Dedifferentiated amniotic fluid mesenchymal stem cell (primary cell): ENCODE results near the gene CES1.
"Not testable (repeated sequence)": the region's sequence is repeated elsewhere in the genome, so short reads cannot be mapped to it uniquely, and the experiment has no call there.

ENCODE experiments used
- DNase-seq: peaks from one replicate; pipeline ENCODE4 v3.0.0-alpha.2; 2016; ENCODE audit errors: extremely low spot score

CES1 gene

DNA sequence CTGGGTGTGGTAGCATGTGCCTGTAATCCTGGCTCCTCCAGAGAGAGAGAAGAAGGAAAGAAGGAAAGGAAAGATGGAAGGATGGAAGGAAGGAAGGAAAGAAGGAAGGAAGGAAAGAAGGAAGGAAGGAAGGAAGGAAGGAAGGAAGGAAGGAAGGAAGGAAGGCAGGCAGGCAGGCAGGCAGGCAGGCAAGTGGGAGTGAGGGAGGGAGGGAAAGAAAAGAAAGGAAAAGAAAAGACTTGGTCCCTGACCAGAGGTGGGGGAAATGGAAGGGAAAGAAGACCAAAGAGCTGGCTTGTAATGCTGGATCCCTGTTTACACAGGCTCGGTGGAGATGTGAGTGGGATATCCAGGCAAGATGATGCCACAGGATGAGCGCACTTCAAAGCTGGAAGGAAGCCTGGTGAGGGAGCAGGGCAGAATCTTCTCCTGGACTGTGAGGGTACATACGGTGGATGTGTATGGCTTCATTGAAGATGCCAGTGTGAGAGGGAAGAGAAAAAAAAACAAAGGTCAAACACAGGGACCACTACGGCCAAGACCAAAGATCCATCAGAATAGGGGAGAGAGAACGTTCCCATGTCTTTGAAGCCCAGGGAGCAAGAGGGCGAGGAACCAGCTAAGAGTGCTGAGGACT lies 2.1 kb downstream of the CES1 start:
- DNase-seq, result no peak

DNA sequence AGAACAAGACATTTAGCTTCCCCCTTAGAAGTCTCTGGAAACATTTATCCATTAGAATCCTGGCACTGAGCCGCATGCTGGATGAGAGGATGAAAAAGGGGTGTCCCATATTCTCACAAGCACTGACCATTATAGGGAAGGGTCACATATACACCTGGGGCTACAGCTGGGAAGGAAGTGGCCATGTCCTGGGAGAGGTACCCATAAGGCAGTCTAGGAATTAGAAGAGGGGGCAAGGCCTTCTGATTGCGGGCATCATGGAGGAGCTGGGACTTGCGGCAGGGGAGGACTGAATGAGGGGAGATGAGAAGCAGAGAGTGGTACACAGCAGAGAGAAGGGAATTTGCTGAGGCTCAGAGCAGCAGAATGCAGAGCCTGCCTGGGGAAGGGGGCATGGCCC lies 3.7 kb downstream of the CES1 start:
- DNase-seq, result not testable (repeated sequence)

DNA sequence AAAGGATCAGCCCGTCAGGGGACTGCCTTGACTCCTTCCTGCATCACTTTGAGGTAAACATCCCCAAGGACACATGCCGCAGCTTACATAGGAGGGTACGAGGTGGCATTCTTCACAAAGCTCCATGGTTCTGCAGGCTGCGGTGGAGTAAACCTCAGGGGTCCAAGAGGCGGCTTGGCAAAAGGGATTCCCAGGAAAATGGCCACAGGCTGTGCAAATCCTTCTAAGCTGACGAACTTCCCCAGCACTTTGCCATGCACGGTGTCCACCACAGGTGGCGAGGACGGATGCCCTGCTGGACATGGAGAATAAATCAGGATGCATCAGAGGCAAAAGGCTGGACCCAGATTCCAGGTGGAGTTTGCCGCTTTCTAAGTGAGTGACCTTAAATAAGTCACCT lies 4.2 kb downstream of the CES1 start:
- no peak for DNase-seq

DNA sequence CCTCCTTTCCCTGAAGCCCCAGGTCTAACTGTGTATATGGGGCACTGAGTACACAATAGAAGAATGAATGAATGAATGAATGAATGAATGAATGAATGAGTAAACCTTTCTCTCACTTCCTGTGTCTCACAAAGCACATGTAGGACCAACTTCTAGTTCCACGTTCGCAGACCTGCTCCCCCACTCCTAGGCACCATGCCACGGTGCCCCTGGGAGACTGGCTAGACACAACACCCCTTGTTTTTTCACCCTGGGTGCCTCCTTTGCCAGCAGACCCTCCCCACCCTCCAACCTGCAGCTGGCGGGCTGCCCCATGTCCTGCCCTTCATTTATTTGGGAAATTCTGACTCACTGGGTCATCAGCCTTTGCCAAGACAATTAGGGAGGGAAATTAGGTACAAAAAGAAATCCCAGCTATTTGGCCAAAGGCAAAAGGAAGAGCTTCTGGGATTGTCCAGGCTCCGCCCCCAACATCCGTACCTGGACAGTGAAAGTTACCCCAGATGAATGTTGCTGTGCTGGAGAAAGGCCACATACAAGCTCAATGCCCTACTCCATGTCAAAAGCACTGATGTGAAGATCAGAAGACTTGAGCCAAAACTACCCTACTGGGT lies 7.7 kb downstream of the CES1 start:
- DNase-seq, result no peak

DNA sequence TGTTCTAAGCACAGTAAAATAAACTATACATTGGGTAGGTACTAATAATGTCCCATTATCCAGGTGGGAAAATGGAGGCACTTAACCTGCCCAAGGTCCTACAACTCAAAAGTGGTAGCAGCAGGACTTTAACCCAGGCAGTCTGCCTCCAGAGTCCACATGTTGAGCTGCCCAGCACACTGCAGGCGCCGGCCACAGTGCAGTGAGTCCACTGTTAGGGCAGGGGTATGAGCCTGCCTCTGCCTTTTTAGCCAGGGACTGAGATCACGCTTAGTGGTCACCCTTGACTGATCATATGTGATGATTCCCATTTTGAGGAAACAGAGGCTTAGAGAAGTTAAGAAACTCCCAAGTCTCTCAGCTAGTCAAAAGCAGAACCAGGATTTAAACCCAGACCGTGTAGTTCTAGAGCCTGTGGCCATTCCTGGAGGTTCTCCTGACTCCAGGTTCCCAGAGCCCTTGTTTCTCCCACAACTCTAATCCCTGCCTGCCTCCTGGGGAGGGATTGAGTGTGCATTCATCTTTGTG lies 8.4 kb downstream of the CES1 start:
- DNase-seq, result no peak

DNA sequence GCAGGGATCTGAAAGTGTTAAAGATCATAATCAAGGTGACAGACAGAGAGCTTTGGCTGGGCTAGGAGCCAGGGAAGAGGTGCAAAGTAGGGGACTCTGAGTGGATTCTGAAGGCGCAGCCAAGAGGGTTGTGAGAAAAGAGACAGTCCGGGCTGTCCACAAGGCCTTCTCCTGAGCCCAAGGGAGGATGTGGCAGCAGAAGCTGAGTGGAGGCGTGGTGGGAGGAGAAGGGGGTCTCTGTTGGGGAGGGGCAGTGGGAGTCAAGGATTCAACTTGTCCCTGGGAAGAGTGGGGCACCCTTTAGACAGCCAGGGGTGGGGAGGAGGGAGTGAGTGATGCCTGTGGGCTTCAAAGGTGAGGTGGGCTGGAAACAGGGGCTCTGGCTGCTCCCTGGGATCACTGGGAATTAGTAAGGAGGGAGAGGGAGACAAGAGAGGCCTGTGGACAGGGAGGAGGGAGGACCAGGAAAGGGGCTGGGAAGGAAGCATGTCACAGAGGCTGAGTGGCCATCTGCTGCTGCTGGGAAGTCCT lies 10.6 kb downstream of the CES1 start:
- no peak for DNase-seq

DNA sequence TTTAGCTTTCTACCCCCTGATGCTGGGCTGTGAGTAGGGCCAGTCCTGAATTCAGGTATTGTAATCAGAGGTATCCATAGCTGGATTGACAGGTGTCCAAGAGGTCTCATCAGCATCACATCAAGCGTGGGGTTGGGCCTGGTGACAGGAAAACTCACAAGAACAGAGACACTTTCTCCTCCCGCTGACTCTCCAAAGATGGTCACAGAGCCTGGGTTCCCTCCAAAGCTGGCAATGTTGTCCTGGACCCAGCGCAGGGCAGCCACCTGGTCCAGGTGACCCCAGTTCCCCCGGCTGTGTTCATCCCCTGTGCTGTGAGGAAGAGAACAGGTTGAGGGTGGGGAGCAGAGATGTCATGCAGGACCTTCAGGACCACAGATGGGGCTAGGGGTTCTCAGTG lies 11.7 kb downstream of the CES1 start:
- no peak for DNase-seq

DNA sequence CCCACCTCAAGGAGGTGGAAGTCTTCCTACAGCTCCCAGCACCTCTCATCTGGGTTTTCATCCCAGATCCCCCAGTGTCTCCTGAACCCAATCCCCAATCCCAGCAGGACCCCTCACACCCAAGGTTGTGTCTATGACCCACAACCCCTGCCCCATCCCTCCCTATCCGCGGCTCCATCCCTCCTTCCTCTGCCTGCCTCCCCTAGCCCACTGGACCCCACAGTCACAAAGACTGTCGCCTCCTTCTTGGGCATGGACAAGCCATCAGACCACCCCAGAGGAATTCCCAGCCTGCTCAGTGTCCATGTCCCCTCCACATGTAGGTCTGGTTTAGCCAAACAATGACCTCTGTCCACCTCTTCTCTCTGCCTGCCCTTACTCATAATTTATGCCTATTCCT lies 12.3 kb downstream of the CES1 start:
- no peak for DNase-seq

DNA sequence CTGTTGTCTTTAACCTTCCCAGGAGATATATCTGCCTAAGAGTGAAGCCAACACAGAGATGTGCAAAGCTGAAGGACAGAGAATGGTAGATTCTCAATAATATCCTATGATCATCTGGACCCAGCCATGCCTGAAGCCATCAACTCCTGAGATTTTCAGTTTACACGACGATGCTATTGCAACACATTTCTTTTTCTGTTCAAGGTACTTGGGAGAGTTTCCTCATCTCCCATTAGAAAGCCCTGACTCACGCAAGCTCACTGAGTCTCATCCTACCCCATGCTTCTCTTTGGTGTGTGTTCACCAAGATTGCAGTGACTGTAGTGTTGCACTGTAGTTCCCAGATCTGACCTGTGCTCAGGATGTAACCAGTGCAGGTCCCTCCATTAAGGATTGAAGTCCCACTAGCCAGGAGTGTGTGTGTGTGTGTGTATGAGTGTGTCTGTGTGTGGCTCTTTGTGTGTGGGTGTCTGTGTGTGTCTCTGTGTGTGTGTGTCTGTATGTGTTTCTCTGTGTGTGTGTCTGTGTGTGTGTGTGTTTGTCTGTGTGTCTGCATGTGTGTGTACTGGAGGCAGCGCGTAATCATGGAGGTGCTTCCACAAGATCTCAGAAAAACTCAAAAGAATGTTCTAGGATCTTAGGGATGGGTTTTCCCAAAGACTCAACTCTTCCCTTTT lies 15.5 kb downstream of the CES1 start:
- DNase-seq, result no peak

DNA sequence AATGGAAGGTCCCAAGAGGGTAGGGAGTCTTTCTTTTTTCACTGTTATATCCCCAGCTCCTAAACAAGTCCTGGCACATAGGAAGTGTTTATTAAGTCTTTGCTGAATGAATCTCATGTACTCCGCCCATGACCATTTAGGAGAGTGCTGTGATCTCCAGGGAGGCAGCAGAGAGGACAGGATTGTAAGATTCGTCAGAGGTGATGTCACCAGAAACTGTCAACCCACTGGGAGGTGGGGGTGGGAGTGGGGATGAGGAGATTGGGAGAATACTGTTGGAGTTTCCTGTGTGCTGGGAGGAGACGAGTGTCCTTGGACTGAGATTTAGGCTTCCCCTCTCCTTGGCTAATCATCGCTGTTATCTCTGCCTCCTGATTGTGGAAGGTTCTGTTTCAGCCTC lies 16.7 kb downstream of the CES1 start:
- not testable (repeated sequence) for DNase-seq

DNA sequence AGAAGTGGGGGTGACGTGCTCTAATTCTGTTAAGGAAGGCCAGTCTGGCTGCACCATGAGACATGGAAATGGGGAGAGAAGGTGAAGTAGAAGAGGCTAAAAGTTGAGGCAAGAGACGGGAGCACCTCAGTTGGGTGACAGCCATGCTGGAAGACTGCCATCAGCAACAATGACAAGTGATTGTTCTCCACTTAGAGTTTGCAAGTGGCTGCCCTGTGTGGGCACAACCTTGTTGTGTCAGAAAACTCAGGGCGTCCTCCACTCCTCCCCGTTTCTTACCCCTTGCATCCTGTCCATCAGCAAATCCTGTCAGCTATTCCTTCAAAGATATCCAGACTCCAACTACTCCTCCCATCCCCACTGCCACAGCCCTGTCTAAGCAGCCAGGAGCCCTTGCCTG lies 17.6 kb downstream of the CES1 start:
- DNase-seq, result no peak

DNA sequence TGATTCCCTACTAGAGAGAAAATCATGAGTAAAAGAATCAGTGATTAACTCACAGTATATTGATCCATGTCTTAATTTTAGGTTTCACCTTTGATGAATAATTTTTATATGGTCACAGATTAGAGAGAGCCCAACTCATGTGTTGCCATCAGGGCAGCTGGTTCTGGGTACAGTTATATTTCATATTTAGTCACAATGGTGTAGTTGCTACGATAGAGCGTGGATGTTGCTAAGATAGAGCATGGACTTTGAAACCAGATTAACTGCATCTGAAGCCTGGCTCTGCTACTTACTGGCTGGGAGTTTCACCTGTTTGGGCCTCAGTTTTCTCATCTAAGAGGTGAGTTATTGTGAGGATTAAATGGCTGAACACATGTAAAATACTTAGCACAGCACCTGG lies 18.7 kb downstream of the CES1 start:
- DNase-seq, result not testable (repeated sequence)

DNA sequence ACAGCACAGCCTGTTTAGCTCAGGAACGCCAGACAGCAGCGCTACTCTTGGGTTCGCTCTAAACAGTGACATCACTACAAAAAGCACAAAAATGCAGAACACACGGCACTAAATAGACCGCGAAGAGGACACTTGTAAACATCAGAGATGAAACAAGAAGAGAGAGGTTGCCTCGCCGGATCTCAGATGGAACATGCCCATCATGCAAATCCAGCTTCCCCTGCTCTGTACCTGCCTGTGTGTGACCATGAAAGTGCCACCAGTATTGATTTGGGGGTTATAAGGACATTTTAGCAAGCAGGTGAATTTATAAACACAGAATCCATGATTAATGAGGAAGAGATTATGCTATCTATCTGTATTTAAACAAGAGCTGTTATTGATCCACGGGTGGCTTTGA lies 19.2 kb downstream of the CES1 start:
- DNase-seq, result not testable (repeated sequence)

DNA sequence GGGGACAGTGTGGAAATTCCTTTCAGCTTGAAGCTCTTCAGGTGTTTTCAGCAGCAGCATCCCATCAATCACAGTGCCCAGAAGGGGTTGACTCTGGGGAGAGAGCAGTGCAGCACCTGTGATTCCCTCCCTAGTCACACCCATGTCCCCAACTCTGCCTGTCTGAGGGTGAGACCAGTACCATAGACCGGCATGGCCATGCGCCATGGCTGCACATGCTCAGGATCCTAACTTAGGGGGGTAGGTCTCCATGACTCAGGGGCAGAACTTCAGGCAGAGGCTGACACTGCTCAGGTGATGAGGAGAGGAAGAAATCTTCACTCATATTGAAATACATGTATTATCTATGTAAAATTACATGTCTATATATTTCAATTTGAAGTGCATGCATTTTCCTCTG lies 19.9 kb downstream of the CES1 start:
- DNase-seq, result no peak

DNA sequence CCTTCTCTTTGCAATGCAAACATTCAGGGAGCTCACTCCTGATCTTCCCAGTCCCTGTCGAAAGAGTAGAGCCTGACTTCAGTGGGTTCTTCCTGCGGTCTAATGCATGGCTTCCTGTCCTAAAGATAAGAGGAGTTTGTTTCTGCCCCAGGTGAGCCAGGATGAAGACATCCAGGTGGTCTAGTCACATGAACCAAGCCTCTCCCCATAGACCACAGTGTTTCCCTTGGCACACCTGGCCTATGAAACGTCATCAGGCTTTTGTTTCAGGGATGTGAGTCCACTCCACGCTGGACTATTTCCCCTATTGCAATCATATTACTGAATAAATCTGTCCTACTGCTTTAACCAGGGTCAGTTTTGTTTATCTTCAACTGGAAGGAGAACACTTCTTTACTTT lies 21.1 kb downstream of the CES1 start:
- no peak for DNase-seq

DNA sequence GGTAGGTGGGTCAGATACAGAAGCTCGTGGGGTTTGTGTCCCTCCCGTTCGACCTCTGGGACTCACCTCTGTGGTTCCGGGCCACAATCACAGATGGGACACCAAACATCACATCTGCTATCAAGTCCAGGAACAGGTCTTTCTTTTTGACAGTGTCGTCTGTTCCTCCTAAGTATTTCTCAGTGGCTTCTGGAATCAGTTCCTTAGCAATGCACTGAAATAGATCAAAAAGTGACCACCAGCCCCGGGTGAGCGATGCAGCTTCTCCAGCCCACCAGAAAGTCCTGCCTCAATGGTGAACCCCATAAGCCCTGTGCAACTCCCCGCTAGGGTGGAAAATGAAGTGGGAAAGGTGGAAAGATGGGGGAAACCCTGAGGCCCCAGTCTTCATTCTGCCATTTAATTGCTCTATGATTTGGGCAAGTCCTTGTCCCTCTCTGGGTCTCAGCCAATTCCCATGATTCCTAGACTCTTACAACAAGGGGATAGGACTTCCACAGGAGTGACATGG lies 22.4 kb downstream of the CES1 start:
- no peak for DNase-seq

DNA sequence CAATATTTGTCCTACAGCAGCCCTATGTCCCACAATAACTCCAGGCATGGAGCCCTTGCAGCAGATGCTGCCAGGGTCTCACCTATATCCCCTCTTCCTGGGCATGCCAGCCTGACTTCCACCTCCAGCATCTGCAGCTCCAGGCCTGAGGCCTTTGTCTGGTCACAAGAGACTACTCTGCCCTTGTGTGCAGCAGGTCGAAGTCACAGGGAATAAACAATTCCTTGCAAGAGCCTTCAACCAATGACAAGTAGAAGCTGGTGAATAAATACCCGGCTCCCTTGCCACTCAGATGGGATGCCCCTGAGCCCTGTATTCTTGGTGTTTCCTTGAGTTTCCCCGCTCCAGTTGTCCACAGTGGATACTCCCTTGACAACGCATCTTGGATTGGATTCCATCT lies 23.0 kb downstream of the CES1 start:
- no peak for DNase-seq

DNA sequence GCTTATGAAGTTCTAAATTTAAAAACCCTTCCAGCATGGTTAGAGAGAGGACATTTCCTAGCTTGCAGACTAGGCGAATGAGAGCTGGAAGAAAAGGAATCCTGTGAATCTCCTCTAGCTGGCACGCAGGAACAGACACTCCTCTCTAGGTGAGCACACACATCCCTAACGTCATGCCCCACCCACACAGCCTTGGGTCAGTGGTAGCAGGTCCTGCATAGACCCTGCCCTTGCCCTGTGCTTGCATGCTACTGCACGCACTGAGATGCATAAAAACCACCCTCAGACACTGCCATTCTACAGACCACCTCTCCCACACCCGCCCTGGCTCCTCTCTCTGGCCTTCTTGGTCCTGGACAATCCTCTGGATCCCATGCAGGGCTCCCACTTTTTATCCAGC lies 23.5 kb downstream of the CES1 start:
- no peak for DNase-seq

DNA sequence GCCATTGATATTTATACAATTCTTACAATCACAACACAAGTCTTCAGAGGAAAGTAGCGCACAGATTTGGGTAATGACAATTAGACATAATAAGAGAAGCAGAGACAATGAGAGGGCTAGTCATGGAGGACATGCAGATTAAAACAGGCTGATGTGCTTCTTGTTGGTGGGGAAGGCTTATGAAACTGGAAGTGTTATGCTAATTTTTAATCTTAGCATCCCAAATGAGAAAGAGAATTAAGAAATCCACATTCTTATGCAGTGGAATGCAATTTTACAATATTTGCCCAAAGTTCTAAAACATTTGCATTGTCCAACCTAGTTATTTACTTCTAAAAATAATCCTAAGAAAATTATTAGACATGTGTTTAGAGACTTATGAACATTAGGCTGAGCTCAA lies 24.6 kb downstream of the CES1 start:
- DNase-seq, result not testable (repeated sequence)

DNA sequence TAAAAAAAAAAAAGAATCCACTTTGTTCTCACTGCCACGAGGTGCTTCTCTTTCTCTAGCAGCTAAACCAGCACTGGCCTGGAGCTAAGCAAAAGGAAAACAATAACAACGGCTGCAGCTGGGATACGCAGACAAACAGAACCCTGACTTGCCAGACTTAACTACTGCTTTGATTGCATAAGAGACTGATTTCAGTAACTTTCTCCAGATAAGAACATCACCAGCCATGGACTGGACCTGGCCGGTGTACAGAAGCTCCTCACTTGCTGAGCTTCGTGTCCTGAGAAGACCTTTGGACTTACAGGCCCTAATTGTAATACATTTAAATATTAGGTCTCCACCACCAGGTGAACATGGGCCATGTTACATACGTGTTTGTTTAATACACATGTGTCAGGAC lies 27.8 kb downstream of the CES1 start:
- DNase-seq, result not testable (repeated sequence)

DNA sequence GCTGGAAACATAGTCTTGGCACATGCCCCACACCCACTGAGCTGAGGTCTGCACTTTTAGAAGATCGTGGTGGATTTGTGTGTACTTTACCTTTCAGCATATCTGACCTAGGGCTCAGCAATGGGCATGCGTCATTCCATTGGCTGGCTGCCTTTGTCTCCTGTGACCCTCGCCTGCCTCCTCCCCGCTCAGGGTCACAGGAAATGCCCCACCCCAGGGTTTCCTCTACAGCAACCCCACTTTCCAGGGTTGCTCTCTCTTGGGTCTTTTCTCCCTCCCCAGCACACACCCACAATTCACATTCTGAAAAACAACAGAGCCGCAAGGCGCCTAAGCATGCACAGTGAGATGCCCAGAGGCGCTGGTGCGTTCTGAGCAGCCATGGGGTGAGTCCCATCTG lies 29.2 kb downstream of the CES1 start:
- DNase-seq, result not testable (repeated sequence)

DNA sequence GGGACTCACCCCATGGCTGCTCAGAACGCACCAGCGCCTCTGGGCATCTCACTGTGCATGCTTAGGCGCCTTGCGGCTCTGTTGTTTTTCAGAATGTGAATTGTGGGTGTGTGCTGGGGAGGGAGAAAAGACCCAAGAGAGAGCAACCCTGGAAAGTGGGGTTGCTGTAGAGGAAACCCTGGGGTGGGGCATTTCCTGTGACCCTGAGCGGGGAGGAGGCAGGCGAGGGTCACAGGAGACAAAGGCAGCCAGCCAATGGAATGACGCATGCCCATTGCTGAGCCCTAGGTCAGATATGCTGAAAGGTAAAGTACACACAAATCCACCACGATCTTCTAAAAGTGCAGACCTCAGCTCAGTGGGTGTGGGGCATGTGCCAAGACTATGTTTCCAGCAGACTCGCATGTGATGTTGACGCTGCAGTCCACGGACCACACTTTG lies 39.9 kb downstream of the CES1 start:
- not testable (repeated sequence) for DNase-seq

DNA sequence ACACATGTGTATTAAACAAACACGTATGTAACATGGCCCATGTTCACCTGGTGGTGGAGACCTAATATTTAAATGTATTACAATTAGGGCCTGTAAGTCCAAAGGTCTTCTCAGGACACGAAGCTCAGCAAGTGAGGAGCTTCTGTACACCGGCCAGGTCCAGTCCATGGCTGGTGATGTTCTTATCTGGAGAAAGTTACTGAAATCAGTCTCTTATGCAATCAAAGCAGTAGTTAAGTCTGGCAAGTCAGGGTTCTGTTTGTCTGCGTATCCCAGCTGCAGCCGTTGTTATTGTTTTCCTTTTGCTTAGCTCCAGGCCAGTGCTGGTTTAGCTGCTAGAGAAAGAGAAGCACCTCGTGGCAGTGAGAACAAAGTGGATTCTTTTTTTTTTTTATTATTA lies 41.4 kb downstream of the CES1 start:
- DNase-seq, result not testable (repeated sequence)
